ENCODE data around the gene CATSPERD.
A peak's percentile ranks its signal among the peaks of the same experiment; 100 is the strongest.

CATSPERD gene

DNA sequence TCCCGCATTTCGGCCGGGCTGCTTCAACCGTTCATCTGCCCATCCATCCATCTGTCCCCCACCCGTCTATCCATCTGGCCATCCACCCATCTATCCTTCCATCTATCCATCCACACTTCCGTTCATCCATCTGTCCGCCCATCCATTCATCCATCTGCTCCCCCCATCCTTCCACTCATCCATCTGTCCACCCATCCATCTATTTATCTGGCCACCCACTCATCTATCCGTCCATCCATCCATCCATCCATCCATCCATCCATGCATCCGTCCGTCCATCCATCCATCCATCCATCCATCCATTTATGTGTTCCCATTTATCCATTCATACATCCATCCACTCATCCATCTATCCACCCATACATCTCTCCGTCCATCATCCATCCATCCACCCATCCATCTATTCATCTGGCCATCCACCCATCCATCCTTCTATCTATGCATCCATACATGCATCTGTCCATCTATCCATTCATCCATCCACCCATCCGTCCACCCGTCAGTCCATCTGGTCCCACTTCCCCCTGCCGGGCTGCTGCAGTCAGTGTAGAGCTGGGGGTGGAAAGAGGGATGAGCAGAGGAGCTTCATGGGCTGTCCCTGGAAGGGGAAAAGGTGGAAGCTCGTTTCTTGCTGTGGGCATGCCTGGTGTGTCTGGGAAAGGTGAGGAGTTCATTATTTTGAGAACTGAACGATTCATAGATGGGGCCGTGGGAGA, 38.9 kb upstream of the CATSPERD start:
- TF ChIP-seq, protein P1, sequence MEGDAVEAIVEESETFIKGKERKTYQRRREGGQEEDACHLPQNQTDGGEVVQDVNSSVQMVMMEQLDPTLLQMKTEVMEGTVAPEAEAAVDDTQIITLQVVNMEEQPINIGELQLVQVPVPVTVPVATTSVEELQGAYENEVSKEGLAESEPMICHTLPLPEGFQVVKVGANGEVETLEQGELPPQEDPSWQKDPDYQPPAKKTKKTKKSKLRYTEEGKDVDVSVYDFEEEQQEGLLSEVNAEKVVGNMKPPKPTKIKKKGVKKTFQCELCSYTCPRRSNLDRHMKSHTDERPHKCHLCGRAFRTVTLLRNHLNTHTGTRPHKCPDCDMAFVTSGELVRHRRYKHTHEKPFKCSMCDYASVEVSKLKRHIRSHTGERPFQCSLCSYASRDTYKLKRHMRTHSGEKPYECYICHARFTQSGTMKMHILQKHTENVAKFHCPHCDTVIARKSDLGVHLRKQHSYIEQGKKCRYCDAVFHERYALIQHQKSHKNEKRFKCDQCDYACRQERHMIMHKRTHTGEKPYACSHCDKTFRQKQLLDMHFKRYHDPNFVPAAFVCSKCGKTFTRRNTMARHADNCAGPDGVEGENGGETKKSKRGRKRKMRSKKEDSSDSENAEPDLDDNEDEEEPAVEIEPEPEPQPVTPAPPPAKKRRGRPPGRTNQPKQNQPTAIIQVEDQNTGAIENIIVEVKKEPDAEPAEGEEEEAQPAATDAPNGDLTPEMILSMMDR (IDR thresholded peaks at IDR 0.05): no peak
- Histone ChIP-seq H3K9ac (peak overlapping the region; percentile 34), H3K27me3 (ENCODE audit: control insufficient read depth, insufficient read depth, low read length) (no peaks in the 10 kb centered on the region), H3K9me3 (ENCODE audit: control insufficient read depth, low read length) (no peaks in the 10 kb centered on the region), H2AFZ (peak overlapping the region; percentile 76), H3K4me2 (ENCODE audit: low read length) (peak overlapping the region; percentile 98), H3K4me3 (ENCODE audit: low read depth, low read length) (peak overlapping the region; percentile 98), H3K4me1 (no peaks in the 10 kb centered on the region), H3K27ac (peak overlapping the region; percentile 91), H3K36me3 (ENCODE audit: control insufficient read depth, insufficient read depth, low read length) (no peaks in the 10 kb centered on the region), H3K79me2 (no peaks in the 10 kb centered on the region)

DNA sequence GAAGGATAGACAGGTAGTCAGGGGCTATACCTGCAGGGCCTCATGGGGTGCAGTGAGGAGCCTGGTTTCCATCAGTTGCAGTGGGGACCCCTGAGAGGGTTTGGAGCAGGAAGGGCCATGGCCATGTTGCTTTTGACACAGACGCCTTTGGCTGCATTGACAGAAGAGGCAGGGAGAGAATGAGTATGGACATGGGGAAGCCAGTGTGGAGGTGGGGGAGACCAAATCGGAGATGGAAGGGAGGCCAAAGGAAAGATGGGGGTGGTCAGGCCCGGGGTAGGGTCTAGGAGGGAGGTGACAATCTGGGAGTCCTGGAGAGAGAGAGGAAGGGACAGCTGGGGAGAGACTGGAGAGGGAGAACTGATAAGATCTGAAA, 38.3 kb upstream of the CATSPERD start:
- Histone ChIP-seq H3K9me3 (ENCODE audit: control insufficient read depth, low read length) (no peaks in the 10 kb centered on the region), H3K27me3 (ENCODE audit: control insufficient read depth, insufficient read depth, low read length) (no peaks in the 10 kb centered on the region), H2AFZ (no peak overlapping the region), H3K4me3 (ENCODE audit: low read depth, low read length) (no peak overlapping the region), H3K27ac (no peak overlapping the region), H3K79me2 (no peaks in the 10 kb centered on the region), H3K4me1 (no peaks in the 10 kb centered on the region), H3K4me2 (ENCODE audit: low read length) (no peak overlapping the region), H3K9ac (no peak overlapping the region), H3K36me3 (ENCODE audit: control insufficient read depth, insufficient read depth, low read length) (no peaks in the 10 kb centered on the region)
- TF ChIP-seq, protein P1 (IDR thresholded peaks at IDR 0.05): no peak

DNA sequence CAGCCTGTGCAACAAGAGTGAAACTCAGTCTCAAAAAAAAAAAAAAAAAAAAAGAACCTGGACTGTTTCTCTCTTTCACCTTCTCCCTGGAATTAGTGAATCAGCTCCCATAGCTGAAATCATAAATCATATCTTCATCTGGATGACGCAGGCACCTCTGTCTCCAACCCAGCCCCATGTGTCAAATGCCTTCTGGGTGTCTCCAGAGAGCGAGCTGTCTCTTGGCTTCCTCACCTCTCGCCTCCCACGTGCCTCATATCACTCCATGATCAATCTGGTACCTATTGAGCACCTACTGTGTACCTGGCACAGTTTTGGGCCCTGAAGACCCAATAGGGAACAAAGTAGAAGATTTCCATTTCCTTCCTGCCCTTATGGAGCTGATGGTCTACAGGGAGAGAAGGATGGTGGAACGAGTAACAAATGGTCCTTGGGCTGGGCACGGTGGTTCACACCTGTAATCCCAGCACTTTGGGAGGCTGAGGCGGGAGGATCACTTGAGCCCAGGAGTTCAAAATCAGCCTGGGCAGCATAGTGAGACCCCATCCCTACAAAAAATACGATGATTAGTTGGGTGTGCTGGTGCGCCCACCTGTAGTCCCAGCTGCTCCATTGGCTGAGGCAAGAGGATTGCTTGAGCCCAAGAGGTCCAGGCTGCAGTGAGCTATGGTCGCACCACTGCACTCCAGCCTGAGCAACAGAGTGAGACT, 37.1 kb upstream of the CATSPERD start:
- Histone ChIP-seq H3K9ac (no peak overlapping the region), H3K27ac (no peak overlapping the region), H3K79me2 (no peaks in the 10 kb centered on the region), H3K4me2 (ENCODE audit: low read length) (no peak overlapping the region), H3K36me3 (ENCODE audit: control insufficient read depth, insufficient read depth, low read length) (no peaks in the 10 kb centered on the region), H3K27me3 (ENCODE audit: control insufficient read depth, insufficient read depth, low read length) (no peaks in the 10 kb centered on the region), H3K4me1 (no peaks in the 10 kb centered on the region), H2AFZ (no peak overlapping the region), H3K4me3 (ENCODE audit: low read depth, low read length) (no peak overlapping the region), H3K9me3 (ENCODE audit: control insufficient read depth, low read length) (no peaks in the 10 kb centered on the region)
- TF ChIP-seq, protein P1 (IDR thresholded peaks at IDR 0.05): no peak

DNA sequence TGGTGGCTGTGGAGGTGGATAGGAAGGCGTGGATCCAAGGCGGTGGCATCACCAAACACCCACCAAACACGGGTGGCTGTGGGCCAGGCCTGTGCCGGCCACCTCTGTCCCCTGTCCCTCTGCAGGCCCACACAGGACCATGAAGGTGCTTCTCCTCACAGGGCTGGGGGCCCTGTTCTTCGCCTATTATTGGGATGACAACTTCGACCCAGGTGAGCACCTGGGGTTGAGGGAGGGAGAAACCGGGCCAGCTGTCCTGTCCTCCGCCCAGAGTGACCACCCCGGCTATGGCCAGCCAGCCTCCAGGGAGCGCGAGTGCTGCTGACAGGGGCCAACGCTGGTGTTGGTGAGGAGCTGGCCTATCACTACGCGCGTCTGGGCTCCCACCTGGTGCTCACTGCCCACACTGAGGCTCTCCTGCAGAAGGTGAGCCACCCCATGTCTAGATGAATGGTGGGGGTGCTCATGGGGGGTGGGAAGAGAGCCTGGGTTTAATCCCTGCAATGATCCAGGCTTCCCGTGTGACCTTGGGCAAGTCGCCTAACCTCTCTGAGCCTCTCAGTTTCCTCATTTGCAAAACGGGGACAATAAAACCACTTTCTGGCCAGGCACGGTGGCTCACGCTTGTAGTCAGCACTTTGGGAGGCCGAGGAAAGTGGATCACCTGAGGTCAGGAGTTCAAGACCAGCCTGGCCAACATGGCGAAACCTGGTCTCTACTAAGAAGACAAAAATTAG, 35.6 kb upstream of the CATSPERD start:
- Histone ChIP-seq H3K27ac (no peak overlapping the region), H3K79me2 (no peaks in the 10 kb centered on the region), H3K4me2 (ENCODE audit: low read length) (no peak overlapping the region), H2AFZ (no peak overlapping the region), H3K36me3 (ENCODE audit: control insufficient read depth, insufficient read depth, low read length) (no peaks in the 10 kb centered on the region), H3K9me3 (ENCODE audit: control insufficient read depth, low read length) (no peaks in the 10 kb centered on the region), H3K4me3 (ENCODE audit: low read depth, low read length) (no peak overlapping the region), H3K27me3 (ENCODE audit: control insufficient read depth, insufficient read depth, low read length) (no peaks in the 10 kb centered on the region), H3K9ac (no peak overlapping the region), H3K4me1 (no peaks in the 10 kb centered on the region)
- TF ChIP-seq, protein P1 (IDR thresholded peaks at IDR 0.05): no peak
